HEK293T (cell line): ENCODE data around the gene EPN1.

Experiments
- FOXM1 ChIP-seq: fragments of 450-650 bp; IDR thresholded peaks from 2 replicates; pipeline ENCODE4 v1.6.1; 2017; ENCODE audit warnings: mild to moderate bottlenecking, borderline replicate concordance
- SP1 ChIP-seq: fragments of 450-650 bp; IDR thresholded peaks from 2 replicates; pipeline ENCODE4 v1.6.1; 2017

GRCh38 chr19:55679343-55680257, 4.6 kb downstream of the EPN1 start:
- TF ChIP-seq FOXM1 (no peak), SP1 (no peak)
